IPS-NIHi7 (cell line): ENCODE measurements around the gene ZFYVE28.

Source experiments
- DNase-seq: peaks from one replicate; pipeline ENCODE4 v3.0.0; 2012; ENCODE audit warnings: mixed read lengths; ENCODE audit errors: extremely low spot score

The ZFYVE28 gene

GRCh38 chr4:2417765-2418649 is at the start of gene ZFYVE28:
Gene ZFYVE28, minus strand, starts transcription at chr4:2418645. Its CDS starts 322 bp downstream, at chr4:2418323.
- DNase-seq: no peak

- peak; percentile 1 for DNase-seq
Measured at GRCh38 chr4:2465544-2465943, 47.1 kb upstream of the ZFYVE28 start.

DNA sequence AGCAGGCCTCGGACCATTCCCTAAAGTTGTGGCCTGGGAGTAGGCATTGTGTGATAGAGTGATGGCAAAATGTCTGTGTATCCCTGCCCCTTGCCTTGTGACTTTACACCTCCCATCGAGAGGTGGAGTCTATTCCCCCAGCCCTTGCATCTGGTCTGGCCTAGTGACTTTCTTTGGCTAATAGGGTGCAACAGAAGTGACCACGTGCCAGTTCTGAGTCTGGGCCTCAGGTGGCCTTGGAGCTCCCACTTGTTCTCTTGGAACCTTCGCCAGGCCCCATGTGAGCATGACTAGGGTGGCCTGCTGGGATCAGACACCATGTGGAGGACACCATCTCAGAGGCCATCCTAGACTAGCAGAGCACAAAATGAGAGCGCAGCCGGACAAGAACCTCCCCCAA is 46.6 kb upstream of the ZFYVE28 start:
- peak; percentile 0 for DNase-seq

GRCh38 chr4:2462992-2463762 is 44.7 kb upstream of the ZFYVE28 start:
- peak; percentile 14 for DNase-seq

GRCh38 chr4:2462218-2462991 is 44.0 kb upstream of the ZFYVE28 start:
- peak; percentile 86 for DNase-seq

- DNase-seq: peak; percentile 8
Measured at GRCh38 chr4:2461246-2461960, 43.0 kb upstream of the ZFYVE28 start.

DNA sequence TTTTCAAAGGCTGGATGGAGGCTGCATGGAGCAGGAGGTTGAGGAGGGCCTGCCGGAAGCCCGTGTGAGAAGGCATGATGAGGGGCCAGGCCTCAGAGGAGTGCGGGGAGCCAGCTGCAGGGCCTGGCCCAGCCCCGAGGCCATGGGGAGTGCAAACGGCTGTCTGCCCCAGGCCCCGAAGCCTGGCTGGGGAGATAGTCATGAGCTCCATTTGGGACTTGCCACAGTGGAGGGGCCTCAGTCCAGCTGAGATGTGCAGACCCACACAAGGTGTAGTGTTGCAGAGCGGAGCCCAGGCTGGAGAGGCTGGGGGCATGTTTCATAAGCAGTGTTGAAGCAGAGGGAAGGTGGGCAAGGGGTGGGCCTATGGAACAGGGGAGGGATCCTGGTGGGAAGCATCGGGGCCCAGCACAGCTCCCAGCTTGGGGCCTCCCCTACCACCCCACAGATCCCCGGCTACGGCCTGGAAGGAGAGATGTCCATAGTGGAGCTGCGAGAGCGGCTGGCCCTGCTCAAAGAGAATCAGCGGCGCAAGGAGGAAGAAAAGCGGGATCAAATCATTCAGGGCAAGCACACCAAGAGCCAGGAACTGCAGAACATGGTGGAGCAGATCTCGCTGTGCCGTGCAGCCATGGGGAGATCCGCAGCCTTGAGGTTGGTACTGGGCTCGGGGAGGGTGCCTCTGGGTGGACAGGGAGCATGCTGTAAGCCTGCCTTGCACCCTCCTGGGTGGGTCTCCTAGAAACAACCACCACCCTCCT is 41.3 kb upstream of the ZFYVE28 start:
- peak; percentile 6 for DNase-seq

- peak; percentile 3 for DNase-seq
Measured at GRCh38 chr4:2458546-2459491, 40.4 kb upstream of the ZFYVE28 start.

DNA sequence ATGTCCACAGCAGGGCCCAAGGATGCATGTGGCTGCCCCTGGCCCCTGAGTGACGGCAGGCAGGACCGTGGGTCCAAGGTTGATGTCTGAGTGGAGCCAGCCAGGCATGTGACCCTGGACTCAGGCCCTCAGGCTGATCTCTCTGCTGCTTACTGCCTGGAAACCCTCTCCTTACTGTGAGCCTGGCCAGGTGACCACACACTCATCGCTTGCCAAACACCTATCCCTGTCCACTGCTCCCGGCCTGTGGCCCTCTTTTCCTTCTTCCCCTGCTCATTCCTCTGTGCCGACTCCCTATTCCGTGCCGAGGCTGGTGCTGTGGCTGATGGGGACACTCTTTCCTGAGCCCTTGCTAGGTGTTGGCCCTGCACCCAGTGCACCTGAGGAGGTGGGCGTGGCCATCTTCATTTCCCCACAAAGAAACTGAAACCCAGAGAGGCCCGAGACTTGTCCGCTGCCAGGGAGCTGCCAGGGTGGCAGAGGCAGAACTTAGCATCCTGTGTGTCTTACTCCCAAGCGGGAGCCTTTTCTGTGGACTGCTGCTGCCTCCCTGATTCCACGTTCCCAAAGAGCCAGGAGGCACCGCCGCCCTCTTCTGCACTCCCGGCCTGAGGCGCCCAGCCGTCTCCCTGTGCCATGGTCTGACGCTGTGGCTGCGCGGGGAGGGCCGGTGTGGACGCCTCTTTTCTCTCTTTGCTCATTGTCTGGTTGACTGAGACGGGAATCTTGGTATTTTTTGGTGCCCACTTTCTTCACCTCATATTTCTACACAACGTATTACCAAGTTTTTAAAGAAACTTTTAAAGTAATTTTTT is 39.2 kb upstream of the ZFYVE28 start:
- peak; percentile 6 for DNase-seq

DNA sequence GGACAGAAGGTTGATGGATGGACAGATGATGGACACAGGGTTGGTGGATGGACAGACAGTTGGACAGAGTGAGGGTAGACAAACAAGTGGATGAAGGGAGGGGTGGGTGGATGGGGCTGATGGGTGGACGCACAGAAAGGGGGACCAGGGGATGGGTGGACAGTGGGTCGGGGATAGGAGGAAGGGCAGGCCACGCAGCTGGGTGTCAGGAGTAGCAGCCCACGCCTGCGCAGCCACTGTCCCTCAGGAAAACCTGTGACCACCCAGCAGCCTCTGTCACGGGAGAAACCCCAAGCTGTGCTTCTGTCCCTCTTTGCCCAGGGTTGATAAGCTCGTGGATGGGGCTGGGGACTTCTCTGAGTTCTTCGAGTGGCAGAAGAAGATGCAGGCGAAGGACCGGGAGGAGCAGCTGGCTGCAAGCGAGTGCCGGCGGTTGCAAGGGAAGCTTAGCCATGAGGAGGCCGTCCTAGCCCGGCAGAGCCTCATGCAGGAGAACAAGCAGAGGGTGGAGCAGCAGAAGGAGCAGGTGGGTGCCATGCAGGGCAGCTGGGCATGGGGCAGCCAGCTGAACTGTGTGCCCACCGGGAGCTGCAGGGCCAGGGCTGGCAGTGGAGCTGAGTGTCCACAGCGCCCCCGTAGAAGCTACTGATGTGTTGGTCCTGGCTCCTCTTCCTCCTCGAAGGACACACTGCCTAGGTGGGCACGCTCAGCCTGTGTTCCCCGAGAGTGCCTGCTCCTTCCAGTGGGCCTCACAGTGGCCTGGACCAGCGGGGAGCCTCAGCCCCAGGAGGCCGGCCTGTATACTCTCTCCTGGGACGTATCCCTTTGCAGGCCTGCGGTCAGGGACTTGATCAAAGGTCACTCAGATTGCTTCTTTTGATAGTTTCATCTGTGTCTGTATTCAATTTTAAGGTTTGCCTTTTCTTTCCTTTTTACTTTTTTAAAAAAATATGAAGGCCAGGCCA is 33.7 kb upstream of the ZFYVE28 start:
- DNase-seq: peak; percentile 7

GRCh38 chr4:2451036-2451520 is 32.6 kb upstream of the ZFYVE28 start:
- DNase-seq: no peak

- DNase-seq: no peak
Measured at GRCh38 chr4:2450394-2451035, 32.1 kb upstream of the ZFYVE28 start.

DNA sequence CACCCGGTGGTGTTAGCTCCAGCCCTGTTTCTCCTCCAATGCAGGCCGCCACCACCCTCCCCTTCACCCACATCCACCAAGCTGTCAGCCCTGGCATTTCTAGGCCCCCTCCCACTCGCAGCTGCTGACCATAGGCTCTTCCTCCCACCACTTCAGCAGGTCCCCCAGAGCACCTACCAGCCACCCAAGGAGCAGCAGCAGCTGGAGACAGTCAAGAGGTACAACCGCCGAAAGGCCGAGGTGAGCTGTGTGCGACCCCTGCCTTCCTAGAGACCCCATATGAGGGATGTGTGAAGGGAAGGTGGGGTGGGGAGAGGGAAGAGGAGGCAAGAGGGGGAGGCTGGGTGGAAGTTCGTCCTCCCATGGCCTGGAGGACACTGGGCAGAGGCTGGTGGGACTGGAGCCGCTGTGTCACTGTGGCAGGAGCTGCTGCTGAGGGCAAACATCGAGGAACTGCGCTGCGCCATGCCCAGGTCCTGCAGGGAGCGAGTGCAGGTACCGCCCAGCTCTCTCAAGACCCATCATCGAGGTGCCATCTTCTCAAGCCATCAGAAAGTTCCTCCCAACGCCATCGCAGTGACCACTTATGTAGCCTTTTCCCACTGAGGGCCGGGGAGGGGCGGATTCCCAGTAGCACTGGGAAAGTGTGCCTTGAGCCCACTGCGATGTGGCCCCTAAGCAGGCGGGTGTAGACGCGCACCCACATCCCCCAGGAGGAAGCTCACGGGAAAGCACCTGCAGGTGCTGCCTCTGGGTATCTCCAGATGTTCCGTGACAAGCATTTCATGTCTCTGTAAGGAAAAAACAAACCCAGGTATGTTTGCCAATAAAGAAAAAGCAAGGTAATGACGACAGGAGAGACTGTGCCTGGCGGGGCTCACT is 31.3 kb upstream of the ZFYVE28 start:
- DNase-seq: no peak

GRCh38 chr4:2449051-2449450 is 30.6 kb upstream of the ZFYVE28 start:
- no peak for DNase-seq

DNA sequence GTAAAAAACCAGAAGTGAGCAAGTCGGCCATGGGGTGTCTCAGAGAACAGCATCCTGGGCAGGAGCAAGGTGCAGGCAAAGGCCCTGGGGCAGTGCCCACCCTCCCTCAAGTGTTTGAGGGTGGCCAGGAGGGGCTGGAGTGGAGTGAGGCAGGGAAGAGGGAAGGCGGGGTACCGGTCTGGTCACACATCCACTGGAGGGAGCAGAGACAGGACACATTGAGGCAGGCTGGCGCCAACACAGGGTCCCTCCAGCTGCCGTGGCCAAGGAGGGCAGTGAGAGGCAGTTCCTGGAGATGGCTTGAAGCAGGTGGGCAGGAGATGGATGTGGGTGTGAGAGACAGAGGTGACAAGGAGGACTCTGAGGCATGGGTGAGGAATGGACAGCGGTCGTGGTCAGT is 30.1 kb upstream of the ZFYVE28 start:
- DNase-seq: no peak
